Activated CD8-positive, alpha-beta memory T cell treated with anti-CD3 and anti-CD28 coated beads, Interleukin-2, amount 50 U/mL, for 4 hours (primary cell): Measurements from ENCODE around the gene CELA3A.
A peak's percentile ranks its signal among the peaks of the same experiment; 100 is the strongest.
"Not testable (repeated sequence)": the region's sequence is repeated elsewhere in the genome, so short reads cannot be mapped to it uniquely, and the experiment has no call there.

Source experiments
- DNase-seq: peaks from one replicate; pipeline ENCODE4 v3.0.0-alpha.2; 2020

The CELA3A gene

DNA sequence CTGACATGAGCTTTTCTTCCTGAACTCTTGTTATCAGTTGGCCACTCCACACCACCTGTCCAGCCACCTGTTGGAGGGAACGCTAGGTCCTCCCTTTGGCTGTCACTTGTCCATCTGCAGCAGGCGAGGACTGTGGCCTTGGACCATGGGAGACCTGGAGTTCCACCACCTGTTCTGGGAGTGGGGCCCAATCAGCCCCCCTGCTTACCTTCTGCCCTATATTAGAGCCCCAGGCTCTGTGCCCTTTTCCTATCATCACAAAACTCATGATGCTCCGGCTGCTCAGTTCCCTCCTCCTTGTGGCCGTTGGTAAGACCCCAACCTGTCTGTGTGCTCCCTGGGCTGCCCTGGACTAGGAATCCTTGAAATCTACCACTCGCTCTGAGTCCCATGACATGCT lies at the start of gene CELA3A:
Gene CELA3A, plus strand, starts transcription at position 249 of the 400 bp plus-strand sequence. Its CDS starts 18 bp downstream, at position 267.
- DNase-seq = no peak

GRCh38 chr1:21952786-21953520 lies 48.5 kb upstream of the CELA3A start:
- DNase-seq = no peak

GRCh38 chr1:21955058-21955457 lies 46.4 kb upstream of the CELA3A start:
- DNase-seq = no peak

DNA sequence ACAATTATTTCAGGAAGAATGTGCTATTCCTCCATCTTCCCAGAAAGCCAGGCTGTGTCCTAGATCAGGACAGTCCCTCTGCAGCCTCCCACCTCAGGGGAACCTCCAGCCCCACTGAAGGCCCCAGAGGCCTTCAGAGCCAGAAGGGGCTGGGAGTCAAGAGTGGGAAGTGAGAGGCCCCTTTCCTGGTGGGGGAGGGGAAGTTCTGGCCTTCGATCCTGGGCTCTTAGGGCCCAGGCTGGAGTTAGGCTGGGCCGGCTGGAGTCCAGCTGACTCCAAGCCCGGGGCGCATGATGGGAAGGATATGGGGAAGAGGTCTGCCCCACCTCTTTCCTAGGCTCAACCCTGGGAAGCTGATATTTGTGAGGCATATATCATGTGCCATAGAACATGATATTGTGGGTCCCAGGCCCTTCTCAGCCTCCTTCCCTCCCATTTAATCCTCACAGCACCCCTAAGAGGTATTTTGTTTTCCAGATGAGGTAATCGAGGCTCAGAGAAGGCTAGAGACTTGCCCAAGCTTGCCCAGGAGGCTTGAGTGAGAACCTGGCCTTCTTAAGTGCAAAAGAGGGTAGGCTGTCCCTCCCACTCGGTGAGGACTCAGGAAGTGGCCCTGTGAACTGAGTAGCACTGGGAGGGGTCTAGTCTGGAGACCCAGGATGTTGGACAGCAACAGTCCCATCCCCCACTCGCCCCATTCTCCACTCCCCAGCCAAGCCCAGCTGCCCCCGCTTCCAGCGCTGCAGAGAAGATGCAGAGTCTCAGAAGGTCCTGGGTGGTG lies 45.8 kb upstream of the CELA3A start:
- DNase-seq = no peak

DNA sequence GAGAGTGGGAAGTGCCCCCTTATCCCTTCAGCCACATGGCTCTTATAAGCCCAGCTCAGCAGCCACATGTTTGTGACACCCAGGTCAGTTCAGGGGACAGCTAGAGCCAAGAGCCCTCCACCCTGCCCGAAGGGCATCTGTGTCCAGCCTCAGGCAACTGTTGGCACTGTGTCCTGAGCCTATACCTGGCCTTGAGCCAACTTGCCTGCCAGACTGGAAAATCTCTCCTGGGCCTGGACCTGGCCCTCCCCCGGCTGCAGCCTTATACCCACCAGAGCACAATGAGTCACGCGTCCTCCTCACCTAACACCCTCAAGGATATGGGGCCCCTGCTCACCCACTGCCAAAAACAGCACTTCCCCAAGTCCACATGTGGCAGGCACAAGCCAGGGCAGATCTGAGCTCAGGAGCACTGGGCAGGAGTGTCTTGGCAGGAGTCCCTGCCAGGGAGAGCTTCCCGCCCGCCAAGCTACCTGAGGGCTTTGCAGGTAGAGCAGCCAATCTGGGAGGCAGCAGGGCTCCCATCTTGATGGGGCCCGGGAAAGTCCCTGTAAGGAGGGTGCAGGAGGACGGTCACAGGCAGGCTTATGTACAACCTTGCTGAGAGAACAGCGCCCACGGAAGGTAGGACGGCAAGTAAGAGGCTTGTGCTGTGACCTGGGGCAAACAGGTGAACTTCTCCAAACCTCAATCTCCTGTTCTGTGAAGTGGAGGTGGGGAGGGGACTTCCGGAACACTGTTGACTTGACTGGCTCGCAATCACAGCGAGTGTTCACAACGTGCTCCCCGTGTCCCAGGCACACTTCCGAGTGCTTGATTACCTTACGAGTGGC lies 44.5 kb upstream of the CELA3A start:
- peak; percentile 51 for DNase-seq

DNA sequence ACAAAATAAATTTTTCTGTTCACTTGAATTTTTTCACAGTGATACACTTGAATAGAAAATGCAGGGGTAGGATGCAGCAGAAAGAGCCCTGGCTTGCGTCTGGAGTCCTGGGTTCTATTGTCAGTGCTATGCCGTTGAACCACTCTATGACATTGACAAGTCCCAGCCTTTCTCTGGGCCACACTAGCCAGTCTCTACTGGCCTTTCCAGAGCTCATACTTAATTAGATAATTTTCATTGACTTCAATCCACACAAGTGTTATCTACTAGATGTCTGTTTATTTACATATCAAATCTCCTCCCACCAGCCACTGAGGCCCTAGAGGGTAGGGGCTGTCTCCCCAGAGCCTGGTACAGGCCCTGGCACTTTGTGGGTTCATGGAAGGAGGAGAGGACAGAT lies 40.1 kb upstream of the CELA3A start:
- DNase-seq = no peak

DNA sequence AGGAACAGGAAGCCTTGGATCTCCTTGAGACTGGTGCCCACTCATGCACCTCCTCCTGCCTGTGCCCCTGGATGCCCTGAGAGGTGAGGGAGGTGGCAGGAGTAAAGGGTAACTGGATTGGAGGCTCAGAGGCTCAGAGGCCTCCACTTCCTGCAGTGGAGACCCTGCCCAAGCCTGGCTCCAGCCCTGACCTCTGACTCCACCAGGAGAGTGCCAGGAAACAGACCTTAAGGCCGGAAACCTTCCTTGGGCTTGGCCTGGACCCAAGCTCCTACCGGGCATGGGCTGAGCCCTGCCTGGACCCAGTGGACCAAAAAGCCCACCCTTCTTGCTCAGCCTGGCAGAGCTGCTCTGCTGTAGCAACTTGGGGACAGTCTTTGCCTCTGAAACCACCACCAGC lies 39.7 kb upstream of the CELA3A start:
- no peak for DNase-seq

- peak; percentile 85 for DNase-seq
Measured at GRCh38 chr1:21963477-21964217, 37.8 kb upstream of the CELA3A start.

- no peak for DNase-seq
Measured at GRCh38 chr1:21966247-21967000, 35.0 kb upstream of the CELA3A start.

DNA sequence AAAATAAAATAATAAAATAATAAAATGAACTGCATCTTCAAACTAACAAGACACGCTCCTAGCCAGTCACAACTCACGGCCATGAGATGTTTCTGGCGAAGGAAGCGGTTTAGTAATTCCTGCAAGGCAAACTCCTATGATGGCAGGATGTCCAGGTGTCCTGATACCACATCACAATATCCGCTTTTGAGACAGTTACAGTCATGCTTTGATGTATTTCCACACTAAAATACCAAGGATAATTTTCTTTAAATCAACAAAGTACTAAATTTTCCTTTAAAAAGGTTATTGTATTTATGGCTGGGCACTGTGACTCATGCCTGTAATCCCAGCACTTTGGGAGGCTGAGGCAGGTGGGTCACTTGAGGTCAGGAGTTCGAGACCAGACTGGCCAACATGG lies 34.2 kb upstream of the CELA3A start:
- not testable (repeated sequence) for DNase-seq

- not testable (repeated sequence) for DNase-seq
Measured at GRCh38 chr1:21969066-21969465, 32.4 kb upstream of the CELA3A start.

GRCh38 chr1:21970523-21970922 lies 30.9 kb upstream of the CELA3A start:
- DNase-seq = not testable (repeated sequence)

DNA sequence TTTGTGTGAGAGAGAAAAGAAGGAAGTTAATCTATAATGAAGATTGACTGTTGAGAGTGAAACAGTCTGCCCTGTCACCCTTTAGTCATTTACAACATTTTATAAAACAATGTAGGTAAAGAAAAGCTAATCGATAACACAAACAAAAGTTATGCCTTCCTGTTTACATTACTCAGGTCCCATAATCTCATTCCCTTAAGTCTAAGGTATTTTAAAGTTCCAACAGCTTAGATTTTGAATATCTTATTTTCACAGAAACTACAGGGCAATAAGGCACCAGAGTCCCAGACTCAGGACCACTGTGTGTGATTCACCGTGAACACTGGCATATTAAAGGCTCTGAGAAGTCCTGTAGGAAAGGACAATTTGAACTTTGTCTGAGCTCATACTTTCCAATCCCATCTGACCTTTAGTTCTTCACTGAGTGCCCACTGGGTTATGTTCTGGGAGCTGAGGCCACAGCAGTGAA lies 28.4 kb upstream of the CELA3A start:
- DNase-seq = not testable (repeated sequence)

GRCh38 chr1:21973948-21974347 lies 27.5 kb upstream of the CELA3A start:
- DNase-seq = not testable (repeated sequence)

- not testable (repeated sequence) for DNase-seq
Measured at GRCh38 chr1:21974699-21975098, 26.8 kb upstream of the CELA3A start.

DNA sequence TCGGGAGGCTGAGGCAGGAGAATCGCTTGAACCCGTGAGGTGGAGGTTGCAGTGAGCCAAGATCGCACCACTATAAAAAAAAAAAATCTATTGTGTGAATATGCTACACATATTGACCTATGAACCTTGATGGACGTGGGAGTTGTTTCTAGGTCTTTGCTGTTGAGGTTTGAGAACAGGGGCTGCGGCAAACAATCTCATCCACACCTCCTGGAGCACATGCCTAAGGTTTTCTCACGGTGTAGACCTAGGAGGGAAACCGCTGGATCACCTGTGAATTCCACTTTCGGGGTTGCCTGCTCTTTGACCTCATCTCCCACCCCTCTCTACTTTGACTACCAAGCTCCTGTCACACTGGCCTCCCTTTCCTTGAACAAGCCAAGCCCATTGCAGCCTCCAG lies 26.2 kb upstream of the CELA3A start:
- DNase-seq = not testable (repeated sequence)

DNA sequence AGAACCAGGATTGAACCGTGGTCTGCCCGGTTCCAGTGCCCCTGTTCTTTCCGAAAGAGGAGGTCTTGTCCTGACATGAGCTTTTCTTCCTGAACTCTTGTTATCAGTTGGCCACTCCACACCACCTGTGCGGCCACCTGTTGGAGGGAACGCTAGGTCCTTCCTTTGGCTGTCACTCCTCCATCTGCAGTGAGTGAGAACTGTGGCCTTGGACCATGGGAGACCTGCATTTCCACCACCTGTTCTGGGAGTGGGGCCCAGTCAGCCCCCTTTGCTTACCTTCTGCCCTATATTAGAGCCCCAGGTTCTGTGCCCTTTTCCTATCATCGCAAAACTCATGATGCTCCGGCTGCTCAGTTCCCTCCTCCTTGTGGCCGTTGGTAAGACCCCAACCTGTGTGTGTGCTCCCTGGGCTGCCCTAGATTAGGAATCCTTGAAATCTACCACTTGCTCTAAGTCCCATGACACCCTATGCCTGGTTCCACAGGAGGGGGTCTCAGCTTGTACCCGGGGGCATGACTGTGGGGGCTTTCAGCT lies 24.7 kb upstream of the CELA3A start, which contains the start of gene CELA3B:
Gene CELA3B, plus strand, starts transcription at position 320 of the 537 bp plus-strand sequence. Its CDS starts 18 bp downstream, at position 338.
- not testable (repeated sequence) for DNase-seq

GRCh38 chr1:21978209-21978608 lies 23.2 kb upstream of the CELA3A start:
- not testable (repeated sequence) for DNase-seq

DNA sequence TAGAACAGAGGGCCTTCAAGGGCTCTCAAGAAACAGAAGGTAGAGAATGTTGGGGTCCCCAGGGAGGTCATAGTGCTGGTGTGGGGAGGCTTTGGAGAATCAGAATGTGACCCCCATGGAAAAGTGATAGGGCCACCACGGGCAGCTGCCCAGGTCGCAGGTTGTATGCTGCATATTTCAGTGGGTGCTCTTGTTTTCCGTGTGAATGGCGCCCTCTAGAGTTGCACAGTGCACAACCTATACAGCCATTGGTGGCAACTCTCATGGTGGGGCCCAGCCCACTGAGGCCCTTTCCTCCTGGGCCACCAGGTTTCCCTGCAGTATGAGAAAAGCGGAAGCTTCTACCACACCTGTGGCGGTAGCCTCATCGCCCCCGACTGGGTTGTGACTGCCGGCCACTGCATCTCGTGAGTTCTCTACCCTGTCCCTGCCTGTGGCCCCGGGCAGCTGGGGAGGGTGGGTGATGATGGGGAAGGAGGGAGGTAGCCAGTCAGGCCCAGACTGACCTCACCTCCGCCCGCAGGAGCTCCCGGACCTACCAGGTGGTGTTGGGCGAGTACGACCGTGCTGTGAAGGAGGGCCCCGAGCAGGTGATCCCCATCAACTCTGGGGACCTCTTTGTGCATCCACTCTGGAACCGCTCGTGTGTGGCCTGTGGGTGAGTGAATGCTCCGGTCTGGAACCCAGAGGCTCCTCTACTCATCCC lies 20.8 kb upstream of the CELA3A start:
- DNase-seq = not testable (repeated sequence)

GRCh38 chr1:21981253-21981652 lies 20.2 kb upstream of the CELA3A start:
- DNase-seq = not testable (repeated sequence)
